Measurements from ENCODE around the gene GNG10.
A peak's percentile ranks its signal among the peaks of the same experiment; 100 is the strongest.
"Not testable (repeated sequence)": the region's sequence is repeated elsewhere in the genome, so short reads cannot be mapped to it uniquely, and the experiment has no call there.

Gene GNG10

DNA sequence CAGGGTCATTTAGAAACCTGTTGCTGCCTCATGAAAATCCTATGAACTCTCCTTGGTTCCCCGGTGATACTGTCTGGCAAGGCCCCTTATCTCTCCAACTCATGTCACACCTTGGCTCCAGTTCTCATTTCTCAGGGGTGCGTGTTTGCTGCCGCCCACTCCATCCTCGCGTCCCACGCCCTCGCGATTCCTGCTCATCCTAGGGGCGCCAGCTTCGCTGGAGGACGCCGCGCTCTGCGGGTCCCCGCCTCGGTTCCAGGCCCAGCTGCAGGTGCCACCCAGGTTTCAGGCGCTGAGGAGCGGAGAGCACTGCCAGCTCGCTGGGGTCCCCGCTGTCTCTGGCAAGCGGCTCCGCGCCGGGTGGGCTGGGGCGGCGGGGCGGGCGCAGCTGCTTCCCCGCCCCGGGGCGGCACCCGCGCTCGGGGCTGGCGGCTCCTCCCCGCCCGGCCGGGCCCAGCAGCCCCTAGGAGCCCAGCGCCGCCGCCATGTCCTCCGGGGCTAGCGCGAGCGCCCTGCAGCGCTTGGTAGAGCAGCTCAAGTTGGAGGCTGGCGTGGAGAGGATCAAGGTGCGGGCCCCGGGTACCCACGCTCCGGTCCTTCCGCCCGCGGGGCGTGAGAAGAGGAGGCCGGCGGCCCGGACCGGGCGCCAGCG, at the start of gene GNG10:
GNG10 (plus strand) TSS at position 456 of the 652 bp plus-strand sequence; CDS start at position 486, 30 bp downstream.
- peak; percentile 73 for DNase-seq

DNA sequence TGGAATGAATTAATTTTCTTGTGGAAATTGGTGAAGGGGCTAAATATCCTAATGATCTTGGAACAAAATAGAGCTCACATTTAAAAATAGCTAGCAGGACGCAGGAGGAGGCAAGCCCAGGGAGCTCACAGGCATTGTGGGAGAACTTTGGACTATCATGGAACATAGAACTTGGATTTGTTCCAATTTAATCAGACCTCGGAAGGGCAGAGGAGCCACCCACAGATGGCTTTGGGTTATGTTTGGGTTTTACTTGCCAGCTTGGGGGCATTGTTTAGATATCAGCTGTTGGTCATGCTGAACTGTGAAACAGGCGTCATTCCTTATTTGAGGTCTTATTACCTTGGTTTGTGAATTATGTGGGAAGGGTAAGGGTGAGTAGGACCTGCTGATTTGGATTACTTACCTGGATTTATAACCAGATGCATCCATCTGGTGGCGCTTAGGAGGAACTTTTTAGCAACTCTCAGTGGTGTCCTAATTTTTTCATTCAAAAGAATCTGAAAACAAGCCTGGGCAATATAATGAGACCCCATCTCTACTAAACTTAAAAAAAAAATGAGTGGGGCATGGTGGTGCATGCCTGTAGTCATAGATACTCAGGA, 47.9 kb upstream of the GNG10 start:
- DNase-seq, result no peak

DNA sequence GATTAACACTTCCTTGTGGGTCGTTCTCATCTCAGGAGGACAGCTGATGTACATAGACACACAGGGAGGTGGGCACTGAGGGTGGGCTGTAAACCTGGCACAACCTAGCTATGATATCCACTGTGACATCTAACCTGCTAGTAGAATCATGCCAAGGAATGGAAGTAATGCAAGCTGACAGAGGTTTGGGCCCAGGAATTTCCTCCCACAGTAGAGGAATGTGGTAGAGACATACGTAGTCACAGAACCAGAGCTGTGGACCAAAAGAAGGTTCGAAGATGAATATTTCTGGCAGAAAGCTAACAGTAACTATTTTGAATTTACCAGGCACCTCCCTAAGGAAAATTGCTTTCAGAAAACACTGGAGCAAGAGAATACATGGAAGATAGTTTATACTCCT, 45.5 kb upstream of the GNG10 start:
- no peak for DNase-seq

DNA sequence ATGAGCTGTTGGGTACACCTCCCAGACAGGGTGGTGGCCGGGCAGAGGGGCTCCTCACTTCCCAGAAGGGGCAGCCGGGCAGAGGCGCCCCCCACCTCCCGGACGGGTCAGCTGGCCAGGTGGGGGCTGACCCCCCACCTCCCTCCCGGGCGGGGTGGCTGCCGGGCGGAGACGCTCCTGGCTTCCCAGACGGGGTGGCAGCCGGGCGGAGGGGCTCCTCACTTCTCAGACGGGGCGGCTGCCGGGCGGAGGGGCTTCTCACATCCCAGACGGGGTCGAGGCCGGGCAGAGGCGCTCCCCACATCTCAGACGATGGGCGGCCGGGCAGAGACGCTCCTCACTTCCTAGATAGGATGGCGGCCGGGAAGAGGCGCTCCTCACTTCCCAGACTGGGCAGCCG, 44.1 kb upstream of the GNG10 start:
- not testable (repeated sequence) for DNase-seq

DNA sequence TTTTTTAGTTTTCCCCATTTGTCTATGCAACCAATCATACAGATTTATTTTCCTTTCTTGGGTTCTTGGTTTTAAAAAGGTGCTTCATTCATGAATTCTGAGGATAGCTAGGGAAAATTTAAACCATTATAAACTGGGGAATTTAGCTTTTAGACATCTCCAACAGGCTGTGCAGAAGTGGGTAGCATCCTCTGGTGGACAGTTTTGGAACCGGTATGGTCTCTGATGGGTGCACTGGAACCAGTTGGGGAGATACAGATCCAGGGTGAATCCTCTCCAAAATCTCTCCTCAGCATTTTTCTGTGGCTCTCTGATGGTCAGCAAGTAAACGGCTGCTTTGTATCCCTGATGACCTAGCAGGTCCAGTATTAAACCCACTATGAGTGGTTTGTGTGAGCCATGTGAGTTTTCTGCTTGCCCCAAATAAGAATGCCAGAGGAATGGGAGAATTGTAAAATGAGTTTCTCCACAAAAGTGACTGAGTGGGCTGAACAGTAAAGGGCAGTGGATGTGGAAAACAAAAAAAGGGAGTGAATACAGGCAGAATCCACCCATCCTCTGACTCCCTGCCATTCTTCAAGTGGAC, 39.4 kb upstream of the GNG10 start:
- DNase-seq, result peak; percentile 18

DNA sequence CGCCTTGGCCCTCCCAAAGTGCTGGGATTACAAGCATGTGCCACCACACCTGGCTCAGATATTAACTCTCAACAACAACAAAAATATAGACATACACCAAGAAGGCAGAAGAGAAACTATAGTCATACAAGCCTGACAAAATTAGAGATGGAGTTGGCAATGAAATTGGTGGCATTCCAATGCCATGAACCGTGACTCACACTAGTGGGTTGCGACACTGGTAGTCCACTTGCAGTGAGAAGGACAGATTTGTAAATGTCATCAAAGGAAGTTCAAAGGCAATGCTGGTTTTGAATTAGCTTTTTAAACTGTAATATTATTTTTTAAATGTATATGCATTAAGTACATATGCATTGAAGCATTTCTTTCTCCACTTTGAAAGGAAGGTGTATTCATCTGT, 38.8 kb upstream of the GNG10 start:
- no peak for DNase-seq

DNA sequence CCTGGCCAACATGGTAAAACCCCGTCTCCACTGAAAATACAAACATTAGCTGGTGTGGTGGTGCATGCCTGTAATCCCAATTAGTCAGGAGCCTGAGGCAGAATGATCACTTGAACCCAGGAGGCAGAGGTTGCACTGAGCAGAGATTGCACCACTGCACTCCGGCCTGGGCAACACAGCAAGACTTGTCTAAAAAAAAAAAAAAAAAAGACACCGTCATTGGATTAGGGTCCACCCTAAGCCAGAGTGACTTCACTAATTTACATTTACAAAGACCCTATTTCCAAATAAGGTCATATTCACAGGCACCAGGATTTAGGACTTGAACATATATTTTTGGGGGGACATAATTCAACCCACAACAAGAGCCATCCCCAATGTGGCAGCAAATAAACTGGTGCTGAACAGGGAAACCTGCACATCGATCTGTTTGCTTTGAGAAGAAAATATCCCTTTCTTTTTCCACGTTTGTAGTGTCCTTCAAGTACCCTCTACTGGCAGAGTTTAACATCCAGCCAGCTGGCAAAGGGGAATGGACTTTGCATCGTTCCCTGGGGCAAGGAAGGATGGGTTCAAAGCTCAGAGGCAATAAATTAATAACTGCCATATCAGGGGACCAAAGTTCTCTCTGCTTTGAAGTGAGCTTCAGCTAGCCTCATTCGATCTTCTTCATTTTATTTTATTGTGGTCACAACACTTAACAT, 34.0 kb upstream of the GNG10 start:
- DNase-seq, result no peak

DNA sequence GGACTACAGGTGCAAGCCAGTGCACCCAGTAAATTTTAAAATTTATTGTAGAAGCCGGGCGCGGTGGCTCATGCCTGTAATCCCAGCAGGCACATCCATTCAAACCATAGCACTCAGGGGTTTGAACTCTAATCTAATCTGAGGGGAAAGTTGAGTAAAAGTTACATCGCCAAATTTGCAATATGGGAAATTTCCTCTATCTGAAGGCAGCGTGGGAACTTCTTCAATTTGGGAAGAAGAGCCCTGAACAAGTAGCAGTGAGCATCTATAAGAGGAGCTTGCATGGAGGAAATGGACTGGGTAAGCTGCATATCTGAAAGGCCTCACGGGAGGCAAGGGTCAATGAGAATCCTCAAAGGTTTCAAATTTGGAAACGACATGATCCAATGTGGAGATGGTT, 33.0 kb upstream of the GNG10 start:
- no peak for DNase-seq

DNA sequence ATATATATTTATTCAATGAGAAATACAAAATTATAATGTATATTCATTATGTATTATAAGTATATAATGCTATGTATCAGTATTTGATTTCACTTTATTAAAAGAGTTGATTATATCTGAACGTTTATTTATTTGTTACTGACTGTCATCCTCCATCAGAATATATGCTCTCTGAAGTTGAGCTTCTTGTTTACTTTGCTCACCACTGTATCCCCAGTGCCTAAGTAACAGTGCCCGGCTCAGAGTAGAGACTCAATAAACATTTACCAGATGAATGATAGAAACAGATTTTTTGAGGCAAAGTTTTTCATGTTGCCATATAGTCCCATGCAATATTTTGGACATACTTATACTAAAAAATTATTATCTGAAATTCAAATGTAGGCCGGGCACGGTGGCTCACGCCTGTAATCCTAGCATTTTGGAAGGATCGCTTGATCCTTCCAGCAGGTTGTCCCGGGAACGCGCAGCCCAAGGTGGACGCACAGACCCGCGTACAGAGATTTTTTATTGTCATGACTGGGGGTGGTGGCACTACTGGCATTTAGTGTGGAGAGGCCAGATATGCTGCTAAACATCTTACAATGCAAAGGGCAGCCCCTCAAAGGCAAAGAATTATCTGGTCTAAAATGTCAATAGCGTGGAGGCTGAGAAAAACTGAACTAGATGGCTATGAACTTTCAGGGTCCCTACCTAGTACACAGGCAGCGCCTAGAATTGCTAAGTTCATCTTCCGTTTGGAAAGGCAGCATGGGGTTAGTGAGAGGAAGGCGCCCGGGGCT, 31.0 kb upstream of the GNG10 start:
- DNase-seq, result no peak

DNA sequence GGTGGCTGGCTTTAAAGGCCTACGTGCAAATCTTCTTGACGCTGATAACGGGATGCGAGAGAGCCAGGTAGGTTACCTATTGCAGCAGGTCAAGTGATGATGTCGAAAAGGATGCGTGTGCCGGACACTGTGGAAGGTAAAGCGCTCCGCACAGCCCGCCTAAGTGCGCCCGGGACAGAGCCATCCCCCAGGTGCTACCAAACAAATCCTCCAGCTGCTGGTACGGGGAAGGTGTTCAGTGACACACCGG, 30.5 kb upstream of the GNG10 start:
- DNase-seq, result no peak

DNA sequence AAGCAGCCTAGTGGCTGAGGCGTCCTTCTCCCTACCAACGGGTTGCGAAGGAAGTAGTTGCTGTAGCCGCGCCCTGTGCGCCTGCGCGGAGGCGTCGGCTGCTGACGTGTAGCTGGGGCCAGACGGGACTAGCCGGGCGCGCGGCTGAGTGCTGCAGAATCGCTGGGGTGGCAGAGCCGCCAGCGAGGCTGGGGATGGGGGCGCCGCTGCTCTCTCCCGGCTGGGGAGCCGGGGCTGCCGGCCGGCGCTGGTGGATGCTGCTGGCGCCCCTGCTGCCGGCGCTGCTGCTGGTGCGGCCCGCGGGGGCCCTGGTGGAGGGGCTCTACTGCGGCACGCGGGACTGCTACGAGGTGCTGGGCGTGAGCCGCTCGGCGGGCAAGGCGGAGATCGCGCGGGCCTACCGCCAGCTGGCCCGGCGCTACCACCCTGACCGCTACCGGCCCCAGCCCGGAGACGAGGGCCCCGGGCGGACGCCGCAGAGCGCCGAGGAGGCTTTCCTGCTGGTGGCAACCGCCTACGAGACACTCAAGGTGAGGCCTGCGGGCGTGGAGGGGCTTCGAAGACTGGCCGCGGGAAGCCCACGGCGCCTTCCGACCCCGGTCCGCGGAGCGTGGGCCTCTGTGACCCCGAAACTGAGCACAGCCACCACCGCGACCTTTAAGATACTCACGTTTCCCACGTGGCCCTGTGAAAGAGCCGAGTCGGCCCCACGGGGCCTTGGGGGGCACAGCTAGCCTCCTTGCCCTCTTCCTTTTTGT, 30.0 kb upstream of the GNG10 start, which contains the start of gene DNAJC25:
DNAJC25 (plus strand) TSS at position 121 of the 758 bp plus-strand sequence; CDS start at position 195, 74 bp downstream.
- peak; percentile 98 for DNase-seq

DNA sequence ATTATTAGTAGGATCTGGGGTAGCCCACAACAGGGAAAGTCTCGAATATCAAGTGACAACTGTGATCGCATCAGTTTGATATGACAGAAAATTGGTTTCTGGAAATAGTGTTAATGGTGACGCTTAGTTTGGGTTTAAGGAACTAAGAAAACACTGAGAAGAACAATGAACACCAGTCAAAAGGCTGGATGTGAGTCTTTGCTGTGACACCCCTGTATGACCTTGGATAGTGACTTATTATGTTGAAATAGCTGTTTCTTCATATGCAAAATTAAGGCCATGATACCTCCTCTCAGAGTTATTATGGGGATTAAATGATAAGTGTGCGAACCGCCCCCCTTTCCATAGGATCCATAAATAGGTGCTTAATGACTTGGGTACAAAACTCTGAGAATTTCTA, 29.3 kb upstream of the GNG10 start:
- no peak for DNase-seq

DNA sequence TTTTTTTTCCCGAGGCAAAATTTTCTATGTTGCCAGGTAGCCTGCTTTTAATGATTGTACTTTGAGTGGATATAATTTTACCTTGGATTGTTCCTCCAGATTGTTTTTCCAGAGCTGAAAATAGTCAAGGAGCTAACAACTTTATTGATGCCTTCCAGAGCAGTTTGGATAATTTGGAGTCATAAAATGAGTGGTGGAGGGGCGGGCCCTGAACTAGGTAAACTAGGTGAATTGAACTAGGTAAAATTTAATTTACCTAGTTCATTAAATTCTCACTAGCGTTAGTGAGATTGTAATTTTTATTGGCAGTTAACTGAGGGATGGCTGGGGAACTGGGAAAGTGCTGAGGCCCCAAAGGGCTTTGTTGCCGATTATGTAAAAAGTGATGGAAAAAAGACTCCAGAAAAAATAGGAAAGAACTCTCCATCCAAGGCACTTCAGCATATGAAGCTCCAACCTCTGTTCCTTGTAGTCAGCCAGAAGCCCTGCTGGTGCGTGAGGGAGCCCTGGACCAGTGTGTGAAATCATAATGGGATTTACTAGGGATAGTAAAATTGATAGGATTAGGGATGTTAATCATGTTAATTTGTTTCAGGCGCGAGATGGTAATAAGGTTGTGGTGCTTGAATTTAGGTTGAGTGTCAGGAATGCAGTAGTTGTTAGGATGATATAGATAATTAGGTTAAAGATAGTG, 28.6 kb upstream of the GNG10 start:
- DNase-seq, result no peak

DNA sequence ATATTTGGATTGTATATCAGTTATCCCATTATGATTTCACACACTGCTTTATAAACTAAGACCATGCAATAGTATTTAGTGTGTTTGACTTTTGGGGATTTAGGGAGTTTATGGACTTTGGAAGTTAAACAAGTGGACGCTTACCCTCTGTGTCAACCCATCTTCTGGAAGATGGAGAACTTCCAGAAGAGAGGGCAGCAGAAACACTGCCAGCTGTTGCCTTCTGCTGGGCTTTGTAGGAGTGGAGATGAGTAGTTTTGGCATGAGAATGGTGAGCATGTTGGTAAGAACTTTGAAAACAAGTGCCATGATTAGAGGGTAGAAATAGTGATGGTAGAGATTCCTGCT, 28.0 kb upstream of the GNG10 start:
- DNase-seq, result no peak

DNA sequence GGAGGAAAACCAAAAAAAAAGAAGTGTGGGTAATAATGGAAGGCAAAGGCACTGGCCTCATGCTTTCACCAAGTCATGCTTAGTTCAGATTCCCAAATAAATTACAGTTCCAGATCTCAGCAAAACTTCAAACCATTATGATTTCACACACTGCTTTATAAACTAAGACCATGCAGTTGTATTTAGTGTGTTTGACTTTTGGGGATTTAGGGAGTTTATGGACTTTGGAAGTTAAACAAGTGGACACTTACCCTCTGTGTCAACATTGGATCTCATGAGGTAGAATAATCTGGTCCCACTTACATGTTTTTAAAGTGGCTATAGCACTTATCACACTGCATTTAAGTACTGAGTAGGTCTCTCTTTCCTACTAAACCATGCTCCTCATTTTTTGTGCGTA, 26.5 kb upstream of the GNG10 start:
- no peak for DNase-seq

DNA sequence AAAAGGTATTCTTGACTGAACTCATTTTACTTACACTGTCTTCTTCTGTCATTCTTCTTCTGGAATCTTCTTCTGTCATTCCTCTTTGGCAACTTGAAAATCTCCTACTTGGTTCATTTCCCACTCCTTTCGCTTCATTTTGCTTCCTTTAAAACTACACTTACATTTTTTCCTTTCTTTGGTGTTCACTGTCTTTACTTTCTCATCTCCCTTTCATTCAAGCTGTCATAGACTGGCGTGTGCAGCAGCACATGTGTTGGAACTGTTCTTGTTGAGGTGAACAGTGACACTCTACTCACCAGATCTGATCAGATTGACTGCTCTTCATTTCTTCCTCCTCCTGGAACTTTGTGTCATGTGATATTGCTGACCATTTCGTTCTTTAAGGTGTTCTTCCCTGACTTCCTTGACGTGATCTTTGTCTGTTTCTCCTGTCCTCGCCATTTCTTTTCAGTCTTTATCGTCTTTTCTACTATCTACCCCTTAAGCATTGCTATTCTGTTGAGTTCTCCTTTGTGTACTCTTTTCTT, 23.9 kb upstream of the GNG10 start:
- no peak for DNase-seq

DNA sequence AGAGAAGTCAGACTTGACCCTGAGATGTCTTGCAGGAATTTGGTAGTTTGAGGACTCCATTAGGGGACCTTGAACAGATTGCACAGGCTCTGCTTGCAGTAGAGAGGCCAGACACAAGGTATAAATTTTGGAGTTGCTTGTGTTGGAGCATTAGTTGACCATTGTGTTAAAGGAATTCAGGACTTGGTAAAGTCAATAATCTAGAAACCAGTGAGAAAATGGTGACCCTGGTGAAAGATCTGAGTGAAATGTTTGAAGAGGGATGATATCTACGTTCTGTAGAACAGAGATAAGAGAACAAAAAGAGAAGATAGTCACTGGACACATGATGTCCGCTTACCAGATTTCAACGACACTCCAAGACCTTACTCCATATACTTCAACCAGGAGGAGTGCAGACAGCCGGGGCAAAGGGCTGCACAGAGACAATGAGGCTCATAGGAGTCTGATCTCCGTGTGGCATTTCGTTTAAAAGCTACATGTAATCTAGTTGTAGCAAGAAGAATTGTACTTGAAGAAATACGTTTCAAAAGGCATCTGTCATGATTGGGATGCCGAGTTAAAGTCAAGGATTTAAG, 17.1 kb upstream of the GNG10 start:
- no peak for DNase-seq

DNA sequence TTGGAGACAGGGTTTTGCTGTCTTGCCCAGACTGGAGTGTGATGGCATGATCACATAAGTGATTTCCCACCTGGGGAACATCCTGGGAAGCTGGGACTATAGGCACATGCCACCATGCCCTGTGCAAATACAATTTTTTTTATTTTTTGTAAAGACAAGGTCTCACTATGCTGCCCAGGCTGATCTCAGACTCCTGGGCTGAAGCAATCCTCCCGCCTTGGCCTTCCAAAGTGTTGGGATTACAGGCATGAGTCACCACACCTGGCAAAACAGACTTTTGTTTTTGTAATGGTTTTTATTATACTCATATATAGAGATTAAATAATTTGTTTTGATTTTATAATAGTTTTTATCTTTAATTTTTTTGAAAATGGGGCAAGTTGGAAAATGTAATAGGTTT, 15.6 kb upstream of the GNG10 start:
- no peak for DNase-seq

DNA sequence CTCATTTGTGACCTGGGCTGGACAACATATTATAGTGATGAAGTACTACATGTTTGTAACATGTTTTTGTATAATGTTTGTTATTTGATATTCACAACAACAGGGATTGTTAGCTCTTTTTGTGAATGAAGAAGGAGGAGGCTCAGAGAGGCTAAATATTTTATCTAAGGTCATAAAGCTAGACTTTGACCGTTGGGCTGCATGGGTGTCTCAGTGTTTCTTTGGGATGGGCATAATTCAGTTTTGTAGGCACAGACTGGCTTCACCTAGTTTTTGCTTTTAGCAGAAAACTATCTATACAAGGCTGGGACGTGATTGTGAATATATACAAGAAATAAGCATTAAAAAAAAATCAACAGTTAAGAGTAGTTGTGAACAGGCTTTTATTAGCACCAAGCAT, 15.0 kb upstream of the GNG10 start:
- DNase-seq, result no peak

DNA sequence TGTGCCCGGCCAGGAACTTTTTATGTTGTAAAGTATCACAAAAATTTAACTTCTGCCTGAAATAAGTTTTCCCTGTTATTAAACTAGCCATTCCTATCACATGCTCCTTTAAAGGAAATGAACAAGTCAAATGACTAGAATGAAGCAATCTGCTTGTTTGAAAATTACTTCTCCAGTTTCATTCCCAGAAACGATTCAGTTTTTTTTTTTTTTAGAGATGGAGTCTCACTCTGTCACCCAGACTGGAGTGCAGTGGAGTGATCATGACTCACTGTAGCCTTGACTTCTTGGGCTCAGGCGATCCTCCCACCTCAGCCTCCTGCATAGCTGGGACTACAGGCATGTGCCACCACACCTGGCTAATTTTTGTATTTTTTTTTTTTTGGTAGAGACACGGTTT, 13.3 kb upstream of the GNG10 start:
- no peak for DNase-seq

DNA sequence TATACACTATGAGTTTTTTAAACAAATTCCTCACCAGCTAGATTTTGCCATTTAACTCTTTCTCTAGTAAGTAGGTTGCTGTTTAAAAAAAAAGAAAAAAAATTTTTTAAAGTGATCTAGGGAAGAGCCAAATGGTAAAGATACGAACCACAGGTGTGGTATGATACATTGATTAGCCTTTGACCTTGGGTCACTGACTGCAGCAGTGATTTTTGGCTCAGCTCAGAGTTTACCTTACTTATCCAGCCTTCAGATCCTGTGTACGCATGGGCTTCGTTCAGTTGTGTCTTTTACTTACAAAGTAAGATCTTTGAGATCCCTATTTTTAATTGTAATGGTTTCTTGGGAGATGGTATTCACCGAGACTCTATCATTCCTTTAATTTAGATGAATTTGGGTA, 12.4 kb upstream of the GNG10 start:
- DNase-seq, result no peak

DNA sequence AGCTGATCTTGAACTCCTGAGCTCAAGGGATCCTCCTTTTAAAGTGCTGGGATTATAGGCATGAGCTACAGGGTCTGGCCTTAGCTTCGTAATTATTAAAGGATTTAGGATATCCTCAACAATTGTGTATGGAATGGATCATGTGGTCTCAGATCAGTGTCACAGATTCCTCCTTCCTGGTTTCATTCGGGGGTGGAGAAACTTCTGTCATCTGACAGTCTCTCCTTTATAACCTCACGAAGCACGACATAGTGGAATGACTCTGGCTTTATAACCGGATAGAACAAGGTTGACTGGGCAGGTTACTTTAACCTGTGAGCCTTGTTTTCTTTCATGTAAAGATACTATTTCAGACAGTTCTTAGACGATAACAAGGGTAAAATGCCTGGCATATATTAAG, 4.4 kb upstream of the GNG10 start:
- DNase-seq, result no peak

Data from CD4-positive, alpha-beta T cell treated with Interleukin-21 for 1 hour (primary cell).